Esophagus muscularis mucosa (tissue), 3 donors: ENCODE data around the gene DPYD.

Experiments used
- POLR2A ChIP-seq: fragments of 450-650 bp; IDR thresholded peaks from one replicate; pipeline ENCODE4 v1.6.1; 2017; ENCODE audit warnings: antibody characterized with exemption, moderate library complexity, mild to moderate bottlenecking, low read depth
- TF ChIP-seq, protein P1 (sequence below), 3 experiments: fragments of 200-600 bp in 2 of 3; fragments of 450-650 bp in 1 of 3; sonication (generic) in 2 of 3; IDR thresholded peaks; one replicate each; pipeline ENCODE4 v1.5.1; 2017 to 2019; ENCODE audit warnings: antibody characterized with exemption in 3 of 3, mild to moderate bottlenecking in 2 of 3, moderate library complexity in 1 of 3

DNA sequence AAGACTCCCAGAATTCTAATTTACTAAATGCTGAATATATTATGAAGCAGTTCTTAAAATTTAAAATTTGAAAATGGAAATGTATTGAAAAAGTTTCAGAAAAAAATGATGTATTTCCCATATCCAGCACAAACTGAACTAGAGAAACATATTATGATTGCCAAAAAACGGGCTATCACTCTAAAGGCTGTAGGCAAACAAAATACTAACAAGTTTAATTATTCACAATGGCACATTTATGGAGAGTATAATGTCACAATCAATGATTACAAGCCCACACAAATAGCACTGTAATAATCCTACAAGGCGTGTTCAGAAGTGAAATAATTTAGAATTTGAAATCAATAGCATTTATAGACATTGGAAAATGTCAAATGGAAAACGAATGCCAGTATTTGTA is 667.9 kb downstream of the DPYD start:
- TF ChIP-seq, protein P1, sequence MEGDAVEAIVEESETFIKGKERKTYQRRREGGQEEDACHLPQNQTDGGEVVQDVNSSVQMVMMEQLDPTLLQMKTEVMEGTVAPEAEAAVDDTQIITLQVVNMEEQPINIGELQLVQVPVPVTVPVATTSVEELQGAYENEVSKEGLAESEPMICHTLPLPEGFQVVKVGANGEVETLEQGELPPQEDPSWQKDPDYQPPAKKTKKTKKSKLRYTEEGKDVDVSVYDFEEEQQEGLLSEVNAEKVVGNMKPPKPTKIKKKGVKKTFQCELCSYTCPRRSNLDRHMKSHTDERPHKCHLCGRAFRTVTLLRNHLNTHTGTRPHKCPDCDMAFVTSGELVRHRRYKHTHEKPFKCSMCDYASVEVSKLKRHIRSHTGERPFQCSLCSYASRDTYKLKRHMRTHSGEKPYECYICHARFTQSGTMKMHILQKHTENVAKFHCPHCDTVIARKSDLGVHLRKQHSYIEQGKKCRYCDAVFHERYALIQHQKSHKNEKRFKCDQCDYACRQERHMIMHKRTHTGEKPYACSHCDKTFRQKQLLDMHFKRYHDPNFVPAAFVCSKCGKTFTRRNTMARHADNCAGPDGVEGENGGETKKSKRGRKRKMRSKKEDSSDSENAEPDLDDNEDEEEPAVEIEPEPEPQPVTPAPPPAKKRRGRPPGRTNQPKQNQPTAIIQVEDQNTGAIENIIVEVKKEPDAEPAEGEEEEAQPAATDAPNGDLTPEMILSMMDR (IDR thresholded peaks at IDR 0.05) = no peak
- TF ChIP-seq POLR2A = no peak
